GM18858 (cell line): ENCODE results near the gene UQCR11.

Source experiments
- ATAC-seq: cut with Tn5 transposase; IDR thresholded peaks from one replicate; pipeline ENCODE4 v1.9.1; 2021; ENCODE audit not compliant: unreplicated experiment

The UQCR11 gene

GRCh38 chr19:1618157-1619093 is 13.2 kb upstream of the UQCR11 start:
- ATAC-seq: no peak

GRCh38 chr19:1616875-1617274 is 11.6 kb upstream of the UQCR11 start:
- ATAC-seq: no peak

GRCh38 chr19:1616396-1616795 is 11.1 kb upstream of the UQCR11 start:
- no peak for ATAC-seq

- ATAC-seq: no peak
Observed at GRCh38 chr19:1615156-1615765, 10.0 kb upstream of the UQCR11 start.

- no peak for ATAC-seq
Observed at GRCh38 chr19:1613808-1614570, 8.7 kb upstream of the UQCR11 start.

- ATAC-seq: no peak
Observed at GRCh38 chr19:1613146-1613545, 7.9 kb upstream of the UQCR11 start.

GRCh38 chr19:1612114-1613086 is 7.1 kb upstream of the UQCR11 start:
- ATAC-seq: no peak

- ATAC-seq: no peak
Observed at GRCh38 chr19:1611353-1611752, 6.1 kb upstream of the UQCR11 start.

GRCh38 chr19:1610579-1610978 is 5.3 kb upstream of the UQCR11 start:
- no peak for ATAC-seq

- ATAC-seq: no peak
Observed at GRCh38 chr19:1609680-1610474, 4.6 kb upstream of the UQCR11 start.

- ATAC-seq: no peak
Observed at GRCh38 chr19:1609103-1609396, 3.8 kb upstream of the UQCR11 start.

- ATAC-seq: no peak
Observed at GRCh38 chr19:1608359-1609102, 3.3 kb upstream of the UQCR11 start.

- no peak for ATAC-seq
Observed at GRCh38 chr19:1606138-1606651, 933 bp upstream of the UQCR11 start.

GRCh38 chr19:1602091-1602707 is 3.1 kb downstream of the UQCR11 start:
- no peak for ATAC-seq

- ATAC-seq: no peak
Observed at GRCh38 chr19:1601613-1602064, 3.6 kb downstream of the UQCR11 start.

- no peak for ATAC-seq
Observed at GRCh38 chr19:1599460-1599846, 5.8 kb downstream of the UQCR11 start.

GRCh38 chr19:1598777-1599459 is 6.3 kb downstream of the UQCR11 start:
- no peak for ATAC-seq

GRCh38 chr19:1593501-1593772 is 11.8 kb downstream of the UQCR11 start:
- ATAC-seq: no peak
